ENCODE measurements around the gene PXDN. TPM values are rescaled to one million over a fixed set of nuclear protein-coding genes. Genes with fewer than 3 reads are reported as not detected.
A peak's percentile ranks its signal among the peaks of the same experiment; 100 is the strongest.

The PXDN gene
- total RNA-seq, 4 donors from 2014 or later, result 26.6 to 254 (median 59.8) TPM

GRCh38 chr2:1731447-1731962 is 12.8 kb downstream of the PXDN start:
- Histone ChIP-seq H3K9me3 (no peaks in the 10 kb centered on the region), H3K36me3 (no peaks in the 10 kb centered on the region), H3K27me3 (no peaks in the 10 kb centered on the region), H3K4me1 (peaks cover 15 to 17% of the 10 kb centered on the region in 2 donors), H3K4me3 (no peak overlapping the region), H3K27ac (peak overlapping the region; percentile 84 to 87)
- intact Hi-C loops (cut with DNase I; ENCODE audit: low total_unique reads), result no loop called here
- DNase-seq, result peak; percentile 29 to 32
- no peak for TF ChIP-seq CTCF (IDR thresholded peaks at IDR 0.05)
- TF ChIP-seq POLR2A (IDR thresholded peaks at IDR 0.05), result no peak

DNA sequence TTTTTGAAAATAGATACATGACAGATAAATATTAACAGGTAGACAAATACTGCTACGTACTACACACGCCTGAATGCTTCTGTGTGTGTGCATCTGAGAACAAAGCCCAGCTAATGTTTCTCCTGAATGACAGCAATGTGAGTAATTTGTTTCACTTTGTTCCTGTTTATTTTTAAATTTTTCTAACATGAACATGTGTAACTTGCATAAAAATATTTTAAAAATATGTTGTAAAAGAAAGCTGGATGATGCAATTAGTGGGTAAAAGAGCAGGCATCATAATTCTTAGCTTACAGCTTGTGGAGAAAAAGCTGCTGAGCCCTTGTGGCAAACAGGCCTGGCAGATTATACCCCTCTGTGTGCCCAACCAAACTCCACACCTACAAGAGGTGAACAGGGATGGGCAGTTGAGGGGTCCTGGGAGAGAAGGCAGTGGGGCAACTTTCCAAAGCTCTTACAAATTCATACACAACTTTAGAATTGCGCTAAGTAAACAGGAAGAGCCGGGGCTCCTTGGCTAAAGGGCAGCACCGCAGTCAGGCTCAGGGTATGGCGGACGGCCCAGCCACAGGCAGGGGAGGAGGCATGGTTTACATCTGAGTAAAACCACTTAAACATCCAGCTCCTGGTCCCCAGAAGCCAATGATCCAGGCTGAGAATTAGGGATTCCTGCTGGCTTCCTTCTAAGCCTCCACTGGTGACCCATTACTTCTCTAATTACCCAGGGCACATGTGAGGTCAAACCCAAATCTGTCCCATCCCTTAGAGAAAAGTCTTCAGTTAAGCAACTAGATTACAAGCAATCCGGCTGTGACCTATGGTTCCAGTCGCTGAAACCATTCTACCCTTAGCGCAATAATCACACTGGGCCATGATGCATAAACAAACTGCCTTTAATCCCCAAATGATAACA is 14.0 kb downstream of the PXDN start:
- intact Hi-C loops (cut with DNase I; ENCODE audit: low total_unique reads), result no loop called here
- Histone ChIP-seq H3K9me3 (no peaks in the 10 kb centered on the region), H3K4me3 (no peak overlapping the region), H3K36me3 (no peaks in the 10 kb centered on the region), H3K27ac (peak overlapping the region; percentile 84 to 87), H3K27me3 (no peaks in the 10 kb centered on the region), H3K4me1 (peaks cover 14 to 15% of the 10 kb centered on the region in 2 donors)
- no peak for TF ChIP-seq CTCF (IDR thresholded peaks at IDR 0.05)
- no peak for TF ChIP-seq POLR2A (IDR thresholded peaks at IDR 0.05)
- DNase-seq, result peak; percentile 41 to 60

DNA sequence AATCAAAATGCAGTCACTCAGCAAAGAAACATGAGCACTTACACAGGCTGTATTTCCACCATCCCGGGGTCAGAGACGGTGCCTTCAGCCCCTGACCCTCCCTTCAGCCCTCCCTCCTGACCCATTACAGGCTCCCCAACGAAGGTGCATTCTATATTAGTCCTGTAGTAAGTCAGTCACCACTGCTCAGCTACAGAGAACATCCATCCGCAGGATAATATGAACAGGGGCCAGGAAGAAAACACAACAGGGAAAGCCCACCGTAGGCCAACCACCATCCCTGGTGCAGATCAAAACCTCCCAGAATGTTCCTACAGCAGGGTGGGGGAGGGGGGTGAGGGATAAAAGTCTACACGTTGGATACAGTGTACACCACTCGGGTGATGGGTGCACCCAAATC is 15.1 kb downstream of the PXDN start:
- Histone ChIP-seq H3K4me1 (peaks cover 14 to 15% of the 10 kb centered on the region in 2 donors), H3K9me3 (no peaks in the 10 kb centered on the region), H3K27me3 (no peaks in the 10 kb centered on the region), H3K27ac (peak overlapping the region; percentile 63 to 84), H3K36me3 (no peaks in the 10 kb centered on the region), H3K4me3 (no peak overlapping the region)
- TF ChIP-seq POLR2A (IDR thresholded peaks at IDR 0.05), result no peak
- no peak for TF ChIP-seq CTCF (IDR thresholded peaks at IDR 0.05)
- intact Hi-C loops (cut with DNase I; ENCODE audit: low total_unique reads), result no loop called here
- peak in 1 of 2 donors; percentile 12 for DNase-seq

- H3K27ac ChIP-seq, result peak overlapping the region; percentile 63 to 84
- H3K4me3 ChIP-seq, result no peak overlapping the region
- H3K36me3 ChIP-seq, result no peaks in the 10 kb centered on the region
- peak; percentile 21 to 33 for DNase-seq
- TF ChIP-seq CTCF (IDR thresholded peaks at IDR 0.05) (no peak), POLR2A (IDR thresholded peaks at IDR 0.05) (no peak)
- H3K9me3 ChIP-seq, result no peaks in the 10 kb centered on the region
- peaks cover 14 to 15% of the 10 kb centered on the region in 2 donors for H3K4me1 ChIP-seq
- H3K27me3 ChIP-seq, result no peaks in the 10 kb centered on the region
- intact Hi-C loops (cut with DNase I; ENCODE audit: low total_unique reads), result no loop called here
These were observed 15.5 kb downstream of the PXDN start for GRCh38 chr2:1728821-1729220.
